ENCODE results near the gene CACNG3.

- TF ChIP-seq CTCF (IDR thresholded peaks at IDR 0.05) (no peak), POLR2A (IDR thresholded peaks at IDR 0.05) (no peak)
These were observed 37.8 kb upstream of the CACNG3 start for GRCh38 chr16:24218299-24218698.

All from right lobe of liver (tissue), 4 donors.